ENCODE measurements around the gene OXCT1. TPM values are rescaled to one million over a fixed set of nuclear protein-coding genes. Genes with fewer than 3 reads are reported as not detected.
"Not testable (repeated sequence)": the region's sequence is repeated elsewhere in the genome, so short reads cannot be mapped to it uniquely, and the experiment has no call there.

The OXCT1 gene
- total and polyA plus RNA-seq, 2 of the 4 experiments (the other 2 are of a cell fraction) = 14.2 to 16.3 TPM

- Histone ChIP-seq H3K27ac (ENCODE audit: insufficient read depth, low read length) (no peak overlapping the region), H2BK20ac (ENCODE audit: low read depth, low read length) (no peak overlapping the region), H2BK5ac (ENCODE audit: low read depth, low read length, poor library complexity, severe bottlenecking) (no peak overlapping the region), H3K36me3 (ENCODE audit: control insufficient read depth, insufficient read depth, low read length) (peaks cover 3% of the 10 kb centered on the region; the same call in 1 of the 2 replicates), H3K9me3 (ENCODE audit: control insufficient read depth, insufficient read depth, low read length) (no peaks in the 10 kb centered on the region), H3K14ac (replicated peaks; ENCODE audit: low read depth, low read length) (no peak overlapping the region), H2AK9ac (replicated peaks; ENCODE audit: low read depth, low read length, poor library complexity) (no peak overlapping the region), H3K4me1 (ENCODE audit: control insufficient read depth, insufficient read depth, low read length) (no peaks in the 10 kb centered on the region), H3K9ac (ENCODE audit: low read depth, low read length) (no peak overlapping the region), H3K56ac (ENCODE audit: extremely low read depth, insufficient read depth, low read length) (no peak overlapping the region), H3K27me3 (ENCODE audit: control insufficient read depth, insufficient read depth, low read length) (no peaks in the 10 kb centered on the region), H4K91ac (ENCODE audit: insufficient read depth, low read depth, low read length) (no peak overlapping the region), H4K20me1 (ENCODE audit: insufficient read depth, low read length) (no peaks in the 10 kb centered on the region), H2AK5ac (ENCODE audit: low read depth, low read length) (no peak overlapping the region), H3K23ac (ENCODE audit: low read depth, low read length) (no peak overlapping the region), H3K4ac (ENCODE audit: low read depth, low read length) (no peak overlapping the region), H2BK120ac (ENCODE audit: low read depth, low read length) (no peak overlapping the region), H3K4me3 (ENCODE audit: insufficient read depth, low read depth, low read length) (no peak overlapping the region), H3K18ac (ENCODE audit: low read depth, low read length) (no peak overlapping the region), H2AFZ (replicated peaks; ENCODE audit: low read length, poor library complexity) (no peak overlapping the region), H3K79me1 (ENCODE audit: low read depth in 1 of 2, low read length in 2 of 2) (no peaks in the 10 kb centered on the region), H4K8ac (ENCODE audit: low read depth in 2 of 2, low read length in 2 of 2) (no peak overlapping the region), H3K4me2 (ENCODE audit: low read depth, low read length) (no peak overlapping the region), H4K5ac (ENCODE audit: low read depth, low read length) (no peak overlapping the region), H3K9me1 (ENCODE audit: insufficient read depth, low read length) (no peaks in the 10 kb centered on the region), H2BK15ac (ENCODE audit: low read depth, low read length) (no peak overlapping the region)
- dilution Hi-C loops (cut with HindIII; ENCODE audit: low sequenced_read_pairs, unreplicated experiment) (no loop called here), in situ Hi-C loops (cut with MboI; ENCODE audit: low sequenced_read_pairs) (no loop called here), intact Hi-C loops (cut with micrococcal nuclease) (no loop called here)
- ChIA-PET CTCF (no interaction called here), POLR2A (ENCODE audit: unreplicated experiment) (no interaction called here)
- BruUV-seq (replicated peaks) = no TSS peak
- ATAC-seq (ENCODE audit: low read depth) (no peak), DNase-seq (no peak)
- no peak for TF ChIP-seq MAZ (IDR thresholded peaks at IDR 0.05; ENCODE audit: borderline replicate concordance, low read depth, low read length)
- no peak for TF ChIP-seq MXI1 (IDR thresholded peaks at IDR 0.05; ENCODE audit: borderline replicate concordance, low read depth, low read length)
- TF ChIP-seq CHD1 (IDR thresholded peaks at IDR 0.05; ENCODE audit: low read depth, low read length) = no peak
Observed at GRCh38 chr5:41735213-41735612, 135.0 kb downstream of the OXCT1 start.

GRCh38 chr5:41729381-41729780 lies 140.8 kb downstream of the OXCT1 start:
- intact Hi-C loops (cut with micrococcal nuclease) = not testable (repeated sequence)

More at GRCh38 chr5:41729381-41729780, 140.8 kb downstream of the OXCT1 start:
- H3K18ac ChIP-seq (ENCODE audit: low read depth, low read length); H3K9me3 ChIP-seq (ENCODE audit: control insufficient read depth, insufficient read depth, low read length); H3K4me2 ChIP-seq (ENCODE audit: low read depth, low read length); H3K56ac ChIP-seq (ENCODE audit: extremely low read depth, insufficient read depth, low read length); H2BK120ac ChIP-seq (ENCODE audit: low read depth, low read length); H2BK5ac ChIP-seq (ENCODE audit: low read depth, low read length, poor library complexity, severe bottlenecking); DNase-seq; H2AK5ac ChIP-seq (ENCODE audit: low read depth, low read length); H3K27me3 ChIP-seq (ENCODE audit: control insufficient read depth, insufficient read depth, low read length); H2BK20ac ChIP-seq (ENCODE audit: low read depth, low read length); H4K8ac ChIP-seq (ENCODE audit: low read depth in 2 of 2, low read length in 2 of 2); in situ Hi-C loops (cut with MboI; ENCODE audit: low sequenced_read_pairs); H3K9ac ChIP-seq (ENCODE audit: low read depth, low read length); dilution Hi-C loops (cut with HindIII; ENCODE audit: low sequenced_read_pairs, unreplicated experiment); H3K4me3 ChIP-seq (ENCODE audit: insufficient read depth, low read depth, low read length); H4K5ac ChIP-seq (ENCODE audit: low read depth, low read length); H3K9me1 ChIP-seq (ENCODE audit: insufficient read depth, low read length); H2AFZ ChIP-seq (replicated peaks; ENCODE audit: low read length, poor library complexity); H3K27ac ChIP-seq (ENCODE audit: insufficient read depth, low read length); H3K79me1 ChIP-seq (ENCODE audit: low read depth in 1 of 2, low read length in 2 of 2); H3K4me1 ChIP-seq (ENCODE audit: control insufficient read depth, insufficient read depth, low read length); H4K91ac ChIP-seq (ENCODE audit: insufficient read depth, low read depth, low read length); H2AK9ac ChIP-seq (replicated peaks; ENCODE audit: low read depth, low read length, poor library complexity); BruUV-seq (replicated peaks); H3K23ac ChIP-seq (ENCODE audit: low read depth, low read length); H2BK15ac ChIP-seq (ENCODE audit: low read depth, low read length); CTCF ChIA-PET; H4K20me1 ChIP-seq (ENCODE audit: insufficient read depth, low read length); H3K4ac ChIP-seq (ENCODE audit: low read depth, low read length); H3K36me3 ChIP-seq (ENCODE audit: control insufficient read depth, insufficient read depth, low read length); H3K14ac ChIP-seq (replicated peaks; ENCODE audit: low read depth, low read length); POLR2A ChIA-PET (ENCODE audit: unreplicated experiment); ATAC-seq (ENCODE audit: low read depth): not testable (repeated sequence)
- WGBS, 2 experiments (ENCODE audit: extremely low coverage in 2 of 2, insufficient read length in 1 of 2) = no CpG with 5 or more reads among the region's 5 CpGs
